Inferior parietal cortex (tissue), 1 donor: ENCODE results near the gene CAMSAP2.

Experiments
- DNase-seq: peaks from one replicate; pipeline ENCODE4 v3.0.0-alpha.2; 2016; ENCODE audit errors: extremely low spot score

The CAMSAP2 gene

DNA sequence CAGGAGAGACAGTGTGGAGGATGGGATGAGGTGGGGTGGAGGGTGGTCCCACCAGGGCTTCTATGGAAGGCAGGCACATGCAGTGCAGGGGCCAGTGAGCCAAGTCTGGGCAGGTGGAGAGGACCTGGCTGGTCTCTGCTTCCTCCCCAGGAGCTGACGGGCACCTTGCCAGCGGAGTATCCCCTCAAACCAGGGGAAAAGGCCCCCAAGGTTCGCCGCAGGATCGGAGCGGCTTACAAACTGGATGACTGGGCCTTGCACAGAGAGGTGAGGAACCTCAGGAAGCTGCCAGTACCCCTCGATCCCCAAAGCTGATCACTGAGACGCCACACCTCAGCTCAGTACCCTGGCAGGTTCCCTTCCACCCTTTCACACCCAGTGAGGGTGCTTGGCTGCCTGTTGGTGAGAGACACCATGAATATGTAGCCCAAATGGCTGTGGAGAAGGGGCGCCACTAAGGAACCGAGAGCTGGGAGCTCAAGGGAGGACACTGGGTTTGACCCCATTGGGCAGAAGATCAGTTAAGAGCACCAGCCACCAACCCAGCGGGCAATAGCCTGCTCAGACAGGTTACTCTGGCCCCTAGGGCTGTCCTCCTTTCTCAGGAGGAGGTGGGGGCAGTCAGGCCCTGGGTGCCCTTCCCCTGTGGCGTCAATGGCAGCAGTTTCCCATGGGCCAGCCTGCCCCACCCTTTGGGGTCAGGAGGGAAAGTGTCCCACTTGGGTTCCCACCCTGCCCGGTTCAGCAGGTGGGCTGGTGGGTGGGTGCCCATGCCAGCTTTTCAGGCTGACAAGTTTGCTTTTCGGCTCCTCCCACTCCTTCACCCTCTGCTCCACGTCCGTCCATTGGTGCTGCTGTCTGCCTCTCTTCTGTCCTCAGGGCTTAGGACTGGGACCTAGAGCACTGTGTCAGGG lies 161.5 kb downstream of the CAMSAP2 start:
- DNase-seq, result no peak

GRCh38 chr1:200900877-200901276 lies 162.2 kb downstream of the CAMSAP2 start:
- DNase-seq, result no peak

DNA sequence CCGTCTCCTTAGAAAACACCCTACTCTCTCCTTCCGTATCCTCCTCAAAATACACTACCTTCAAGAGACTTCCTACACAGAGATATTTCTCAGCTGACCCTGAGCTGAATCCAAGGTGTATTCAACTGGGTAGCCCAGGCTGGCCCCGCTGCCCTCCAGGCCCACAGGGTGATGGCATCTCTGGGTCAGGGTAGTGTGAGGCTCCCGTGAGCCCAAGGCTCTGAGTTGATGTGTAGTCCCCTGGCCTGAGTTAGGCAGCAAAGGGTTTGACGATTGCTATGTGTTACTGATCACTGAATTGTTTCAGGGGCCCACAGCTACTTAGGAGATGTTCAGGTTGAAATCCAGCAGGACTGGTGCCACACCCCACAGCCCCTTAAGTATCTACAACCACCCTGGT lies 162.7 kb downstream of the CAMSAP2 start:
- no peak for DNase-seq

- DNase-seq, result no peak
These were observed 163.2 kb downstream of the CAMSAP2 start for GRCh38 chr1:200901796-200902444.

DNA sequence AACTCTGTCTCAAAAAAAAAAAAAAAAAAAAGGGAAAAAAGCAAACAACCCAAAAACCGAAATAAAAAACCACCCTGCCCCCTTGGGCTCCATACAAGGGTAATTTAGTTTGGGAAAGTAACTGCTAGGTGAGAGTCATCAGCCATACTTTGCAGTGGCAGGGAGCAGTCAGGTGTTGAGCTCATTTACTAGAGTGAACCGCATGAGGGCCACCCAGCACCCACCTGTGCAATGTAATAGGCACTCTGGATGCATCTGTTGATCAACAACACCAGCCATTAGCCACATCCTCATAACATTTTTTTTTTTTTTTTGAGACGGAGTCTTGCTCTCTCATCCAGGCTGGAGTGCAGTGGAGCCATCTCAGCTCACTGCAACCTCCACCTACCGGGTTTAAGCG lies 165.1 kb downstream of the CAMSAP2 start:
- no peak for DNase-seq

DNA sequence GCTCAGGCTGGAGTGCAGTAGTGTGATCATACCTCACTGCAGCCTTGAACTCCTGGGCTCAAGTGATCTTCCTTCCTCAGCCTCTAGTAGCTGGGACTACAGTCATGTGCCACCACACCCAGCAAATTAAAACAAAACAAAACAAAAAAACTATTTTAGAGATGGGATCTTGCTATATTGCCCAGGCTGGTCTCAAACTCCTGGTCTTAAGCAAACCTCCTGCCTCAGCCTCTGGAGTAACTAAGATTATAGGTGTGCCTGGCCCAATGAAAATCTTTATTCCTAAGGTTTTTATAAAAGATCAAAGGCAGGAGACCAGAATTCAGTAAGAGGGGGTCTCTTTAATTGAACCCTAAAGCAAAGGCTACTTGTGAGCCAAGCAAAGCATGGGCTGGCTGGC lies 166.1 kb downstream of the CAMSAP2 start:
- DNase-seq, result no peak

DNA sequence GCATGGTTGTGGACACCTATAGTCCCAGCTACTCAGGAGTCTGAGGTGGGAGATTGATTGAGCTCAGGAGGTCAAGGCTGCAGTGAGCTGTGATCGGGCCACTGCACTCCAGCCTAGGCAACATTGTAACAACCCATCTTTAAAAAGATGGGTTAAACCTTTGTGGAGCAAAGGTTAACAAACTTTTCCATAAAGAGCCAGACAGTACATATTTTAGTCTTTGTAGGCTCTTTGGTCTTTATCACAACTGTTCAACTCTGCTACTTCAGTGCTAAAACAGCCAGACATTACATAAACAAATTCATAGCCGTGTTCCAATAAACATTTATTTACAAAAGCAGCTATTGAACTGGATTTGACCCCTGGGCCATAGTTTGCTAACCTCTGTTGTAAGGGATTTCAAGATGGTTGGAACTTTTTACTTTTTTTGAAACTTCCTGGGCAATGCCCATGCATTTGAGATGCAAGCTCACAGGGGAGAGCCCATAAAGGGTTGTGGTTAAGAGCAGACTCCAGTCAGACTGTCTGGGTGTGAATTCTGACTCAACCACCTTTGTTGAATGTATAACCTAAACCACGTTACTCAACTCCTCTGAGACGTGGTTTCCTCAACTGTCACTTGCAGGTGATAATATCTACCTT lies 166.8 kb downstream of the CAMSAP2 start:
- DNase-seq, result no peak

- DNase-seq, result no peak
These were observed 167.8 kb downstream of the CAMSAP2 start for GRCh38 chr1:200906491-200906890.

GRCh38 chr1:200907611-200908097 lies 169.0 kb downstream of the CAMSAP2 start:
- DNase-seq, result no peak

GRCh38 chr1:200908191-200908868 lies 169.6 kb downstream of the CAMSAP2 start:
- no peak for DNase-seq

DNA sequence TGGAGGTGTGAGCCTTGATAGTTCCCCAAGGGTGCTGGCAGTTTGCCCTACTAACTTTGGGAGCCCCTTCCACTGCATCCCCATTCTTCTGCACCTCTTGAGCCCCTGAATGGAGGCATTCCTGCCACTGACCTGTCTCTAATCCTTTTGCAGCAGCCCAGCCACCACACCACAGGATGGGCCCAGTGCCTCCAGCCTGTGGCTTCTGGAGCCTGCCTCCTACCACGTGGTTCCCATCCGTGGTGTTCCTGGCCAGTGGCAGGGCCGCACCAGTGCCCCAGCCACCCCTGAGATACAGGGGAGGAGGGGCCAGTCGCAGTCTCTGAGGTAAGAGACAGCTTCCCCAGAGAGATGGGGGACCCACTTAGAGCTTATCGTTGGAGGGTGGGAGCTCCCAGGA lies 170.4 kb downstream of the CAMSAP2 start:
- DNase-seq, result no peak

DNA sequence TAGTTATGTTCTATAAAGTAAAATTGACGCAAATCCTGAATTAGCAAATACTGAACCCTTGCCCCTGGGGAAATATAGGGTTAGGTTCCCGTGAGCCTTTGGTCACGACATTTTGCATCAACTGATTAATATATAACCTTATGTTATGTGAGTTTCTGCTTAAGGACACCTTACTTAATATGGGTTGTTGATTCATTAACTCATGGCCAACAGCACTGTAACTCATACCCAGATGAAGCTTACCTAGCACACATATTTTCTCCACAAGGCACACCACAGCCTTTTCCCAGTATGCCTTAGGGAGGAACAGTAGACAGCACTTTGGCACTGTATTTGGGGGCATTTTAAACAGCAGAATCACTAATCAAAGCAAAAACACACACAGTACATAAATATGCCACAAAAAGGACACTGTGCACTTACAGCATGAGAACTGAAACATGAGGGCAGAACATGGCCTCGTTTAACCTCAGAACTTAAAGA lies 171.1 kb downstream of the CAMSAP2 start:
- DNase-seq, result no peak
